HepG2 (cell line): Measurements from ENCODE around the gene HRG. TPM values are rescaled to one million over a fixed set of nuclear protein-coding genes. Genes with fewer than 3 reads are reported as not detected.
A peak's percentile ranks its signal among the peaks of the same experiment; 100 is the strongest.

Experiments used
- HIVEP1 ChIP-seq: sonication (generic); formaldehyde crosslinking; IDR thresholded peaks from 2 replicates; pipeline ENCODE4 v1.4.0; 2020; ENCODE audit warnings: mild to moderate bottlenecking, missing genetic modification reagents
- HNF4A ChIP-seq: sonication (generic); formaldehyde crosslinking; IDR thresholded peaks from 2 replicates; pipeline ENCODE4 v1.4.0; 2020; ENCODE audit warnings: missing genetic modification reagents
- HNRNPL ChIP-seq: fragments of 200-400 bp; formaldehyde crosslinking; IDR thresholded peaks from 2 replicates; pipeline ENCODE4 v1.6.1; 2017; ENCODE audit warnings: mild to moderate bottlenecking, low read depth, low read length
- HOXA9 ChIP-seq: sonication (generic); formaldehyde crosslinking; IDR thresholded peaks from 2 replicates; pipeline ENCODE4 v1.8.1; 2022; ENCODE audit warnings: missing genetic modification reagents, mild to moderate bottlenecking, moderate library complexity, borderline replicate concordance
- MED8 ChIP-seq: sonication (generic); formaldehyde crosslinking; IDR thresholded peaks from 2 replicates; pipeline ENCODE4 v1.8.1; 2023; ENCODE audit warnings: mild to moderate bottlenecking, missing genetic modification reagents; ENCODE audit not compliant: insufficient replicate concordance
- RBM22 ChIP-seq: fragments of 200-400 bp; formaldehyde crosslinking; optimal IDR thresholded peaks from 2 replicates; pipeline ENCODE3; 2017; ENCODE audit warnings: mild to moderate bottlenecking, low read length, moderate library complexity
- REL ChIP-seq: sonication (generic); formaldehyde crosslinking; conservative IDR thresholded peaks from 2 replicates; pipeline ENCODE4 v1.8.0; 2022; ENCODE audit warnings: mild to moderate bottlenecking, missing genetic modification reagents, moderate library complexity
- TBX3 ChIP-seq: fragments of 450-650 bp; IDR thresholded peaks from 2 replicates; pipeline ENCODE4 v1.6.1; 2017; ENCODE audit warnings: antibody characterized with exemption, mild to moderate bottlenecking, inconsistent platforms, borderline replicate concordance
- ZBTB38 ChIP-seq: sonication (generic); formaldehyde crosslinking; IDR thresholded peaks from 2 replicates; pipeline ENCODE4 v1.5.1; 2020; ENCODE audit warnings: mild to moderate bottlenecking, missing genetic modification reagents
- ZNF33A ChIP-seq: sonication (generic); formaldehyde crosslinking; IDR thresholded peaks from 2 replicates; pipeline ENCODE4 v1.5.1; 2020; ENCODE audit warnings: missing genetic modification reagents, mild to moderate bottlenecking, moderate library complexity, borderline replicate concordance
- ZNF432 ChIP-seq: sonication (generic); formaldehyde crosslinking; IDR thresholded peaks from 2 replicates; pipeline ENCODE4 v1.5.0; 2020; ENCODE audit warnings: missing genetic modification reagents, mild to moderate bottlenecking, borderline replicate concordance
- ZNF761 ChIP-seq: sonication (generic); formaldehyde crosslinking; conservative IDR thresholded peaks from 2 replicates; pipeline ENCODE4 v1.4.0; 2020; ENCODE audit warnings: mild to moderate bottlenecking, missing genetic modification reagents
- ZSCAN12 ChIP-seq: sonication (generic); formaldehyde crosslinking; IDR thresholded peaks from 2 replicates; pipeline ENCODE4 v1.9.0; 2021; ENCODE audit warnings: mild to moderate bottlenecking, missing genetic modification reagents
- polyA plus RNA-seq, 8 experiments: library from polyadenylated mRNA; depleted of rRNA in 3 of 8; stranded (reverse) in 7 of 8; unstranded in 1 of 8; fragments of >200 nt; fragmentation: Illumina TruSeq in 4 of 8; extraction: Trizol in 4 of 8; gene quantifications; 2 replicates each; pipeline versions ENCODE4 v1.2.1 to v1.2.3, GENCODE V29; 2011 to 2016; ENCODE audit warnings: low read depth in 4 of 8, missing spikeins in 1 of 8, mixed read lengths in 1 of 8; ENCODE audit not compliant: insufficient read depth in 1 of 8
- total RNA-seq, 5 experiments: library from RNA; depleted of rRNA; stranded (reverse); fragments of >200 nt; fragmentation: Illumina TruSeq; extraction: Trizol; gene quantifications; 2 replicates each; pipeline ENCODE4 v1.2.3, GENCODE V29; 2016; ENCODE audit warnings: low read depth in 1 of 5
- TF ChIP-seq, protein P1 (sequence below): sonication (generic); formaldehyde crosslinking; IDR thresholded peaks from 2 replicates; pipeline ENCODE4 v1.4.0; 2020; ENCODE audit warnings: missing genetic modification reagents, low read depth, mild to moderate bottlenecking, borderline replicate concordance
- TF ChIP-seq, protein P2 (sequence below): IDR thresholded peaks from 2 replicates; pipeline ENCODE4 v1.6.1; 2016; ENCODE audit warnings: mild to moderate bottlenecking, missing biosample characterization, missing genetic modification reagents
- TF ChIP-seq, protein P3 (sequence below): sonication (generic); formaldehyde crosslinking; IDR thresholded peaks from 2 replicates; pipeline ENCODE4 v1.8.0; 2022; ENCODE audit warnings: missing genetic modification reagents, mild to moderate bottlenecking, moderate library complexity, borderline replicate concordance
- TF ChIP-seq, protein P4 (sequence below): sonication (generic); formaldehyde crosslinking; conservative IDR thresholded peaks from 2 replicates; pipeline ENCODE4 v1.8.0; 2022; ENCODE audit warnings: missing genetic modification reagents
- TF ChIP-seq, protein P5 (sequence below): sonication (generic); formaldehyde crosslinking; IDR thresholded peaks from 2 replicates; pipeline ENCODE4 v1.5.1; 2020; ENCODE audit warnings: mild to moderate bottlenecking, missing genetic modification reagents, moderate library complexity

Gene HRG
- total and polyA plus RNA-seq, 2 of the 13 experiments (the other 11 are each of a cell fraction or from before 2014, with no cell fraction given): 0.09 to 0.11 TPM

DNA sequence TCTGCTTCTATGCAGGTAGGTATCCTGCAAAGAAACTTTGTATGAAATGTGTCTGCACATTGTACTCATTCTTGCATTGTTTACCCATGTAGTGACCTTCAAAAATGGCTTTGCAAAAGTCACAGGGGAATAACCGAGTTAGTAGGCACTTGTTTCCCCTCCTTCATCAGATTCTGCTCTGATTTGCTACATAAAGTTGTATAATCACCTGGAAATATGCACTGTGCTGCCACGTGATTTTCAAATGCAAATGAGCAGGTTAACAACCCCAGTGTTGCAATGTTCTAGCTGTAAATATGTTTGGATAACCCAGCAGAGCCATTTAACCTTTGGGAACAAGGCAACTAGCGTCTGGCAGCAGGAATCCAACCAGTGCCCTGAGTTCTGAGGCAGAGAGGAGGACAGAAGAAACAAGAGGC, 51.2 kb downstream of the HRG start, which contains the start of gene KNG1 (continued):
- TF ChIP-seq, protein P1, sequence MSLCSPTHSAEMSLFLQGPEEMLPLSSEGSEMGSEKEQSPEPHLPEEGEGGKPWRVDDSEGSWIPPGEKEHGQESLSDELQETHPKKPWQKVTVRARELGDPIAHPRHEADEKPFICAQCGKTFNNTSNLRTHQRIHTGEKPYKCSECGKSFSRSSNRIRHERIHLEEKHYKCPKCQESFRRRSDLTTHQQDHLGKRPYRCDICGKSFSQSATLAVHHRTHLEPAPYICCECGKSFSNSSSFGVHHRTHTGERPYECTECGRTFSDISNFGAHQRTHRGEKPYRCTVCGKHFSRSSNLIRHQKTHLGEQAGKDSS (CRISPR knock-in tag): no peak
- TF ChIP-seq TBX3 (no peak), HNRNPL (no peak), HOXA9 (CRISPR knock-in tag) (no peak), ZSCAN12 (no peak), REL (no peak), RBM22 (no peak), HIVEP1 (CRISPR knock-in tag) (no peak), ZNF432 (CRISPR knock-in tag) (no peak), ZNF761 (CRISPR knock-in tag) (no peak), MED8 (CRISPR knock-in tag) (no peak), HNF4A (0 out of 2 replicates have a peak, but pooled peaks have one; percentile 40), ZNF33A (no peak), ZBTB38 (CRISPR knock-in tag) (no peak)
- TF ChIP-seq, protein P2, sequence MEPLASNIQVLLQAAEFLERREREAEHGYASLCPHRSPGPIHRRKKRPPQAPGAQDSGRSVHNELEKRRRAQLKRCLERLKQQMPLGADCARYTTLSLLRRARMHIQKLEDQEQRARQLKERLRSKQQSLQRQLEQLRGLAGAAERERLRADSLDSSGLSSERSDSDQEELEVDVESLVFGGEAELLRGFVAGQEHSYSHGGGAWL (CRISPR knock-in tag): no peak
- TF ChIP-seq, protein P3, sequence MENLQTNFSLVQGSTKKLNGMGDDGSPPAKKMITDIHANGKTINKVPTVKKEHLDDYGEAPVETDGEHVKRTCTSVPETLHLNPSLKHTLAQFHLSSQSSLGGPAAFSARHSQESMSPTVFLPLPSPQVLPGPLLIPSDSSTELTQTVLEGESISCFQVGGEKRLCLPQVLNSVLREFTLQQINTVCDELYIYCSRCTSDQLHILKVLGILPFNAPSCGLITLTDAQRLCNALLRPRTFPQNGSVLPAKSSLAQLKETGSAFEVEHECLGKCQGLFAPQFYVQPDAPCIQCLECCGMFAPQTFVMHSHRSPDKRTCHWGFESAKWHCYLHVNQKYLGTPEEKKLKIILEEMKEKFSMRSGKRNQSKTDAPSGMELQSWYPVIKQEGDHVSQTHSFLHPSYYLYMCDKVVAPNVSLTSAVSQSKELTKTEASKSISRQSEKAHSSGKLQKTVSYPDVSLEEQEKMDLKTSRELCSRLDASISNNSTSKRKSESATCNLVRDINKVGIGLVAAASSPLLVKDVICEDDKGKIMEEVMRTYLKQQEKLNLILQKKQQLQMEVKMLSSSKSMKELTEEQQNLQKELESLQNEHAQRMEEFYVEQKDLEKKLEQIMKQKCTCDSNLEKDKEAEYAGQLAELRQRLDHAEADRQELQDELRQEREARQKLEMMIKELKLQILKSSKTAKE: no peak
- TF ChIP-seq, protein P4, sequence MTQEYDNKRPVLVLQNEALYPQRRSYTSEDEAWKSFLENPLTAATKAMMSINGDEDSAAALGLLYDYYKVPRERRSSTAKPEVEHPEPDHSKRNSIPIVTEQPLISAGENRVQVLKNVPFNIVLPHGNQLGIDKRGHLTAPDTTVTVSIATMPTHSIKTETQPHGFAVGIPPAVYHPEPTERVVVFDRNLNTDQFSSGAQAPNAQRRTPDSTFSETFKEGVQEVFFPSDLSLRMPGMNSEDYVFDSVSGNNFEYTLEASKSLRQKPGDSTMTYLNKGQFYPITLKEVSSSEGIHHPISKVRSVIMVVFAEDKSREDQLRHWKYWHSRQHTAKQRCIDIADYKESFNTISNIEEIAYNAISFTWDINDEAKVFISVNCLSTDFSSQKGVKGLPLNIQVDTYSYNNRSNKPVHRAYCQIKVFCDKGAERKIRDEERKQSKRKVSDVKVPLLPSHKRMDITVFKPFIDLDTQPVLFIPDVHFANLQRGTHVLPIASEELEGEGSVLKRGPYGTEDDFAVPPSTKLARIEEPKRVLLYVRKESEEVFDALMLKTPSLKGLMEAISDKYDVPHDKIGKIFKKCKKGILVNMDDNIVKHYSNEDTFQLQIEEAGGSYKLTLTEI (CRISPR knock-in tag): no peak
- TF ChIP-seq, protein P5, sequence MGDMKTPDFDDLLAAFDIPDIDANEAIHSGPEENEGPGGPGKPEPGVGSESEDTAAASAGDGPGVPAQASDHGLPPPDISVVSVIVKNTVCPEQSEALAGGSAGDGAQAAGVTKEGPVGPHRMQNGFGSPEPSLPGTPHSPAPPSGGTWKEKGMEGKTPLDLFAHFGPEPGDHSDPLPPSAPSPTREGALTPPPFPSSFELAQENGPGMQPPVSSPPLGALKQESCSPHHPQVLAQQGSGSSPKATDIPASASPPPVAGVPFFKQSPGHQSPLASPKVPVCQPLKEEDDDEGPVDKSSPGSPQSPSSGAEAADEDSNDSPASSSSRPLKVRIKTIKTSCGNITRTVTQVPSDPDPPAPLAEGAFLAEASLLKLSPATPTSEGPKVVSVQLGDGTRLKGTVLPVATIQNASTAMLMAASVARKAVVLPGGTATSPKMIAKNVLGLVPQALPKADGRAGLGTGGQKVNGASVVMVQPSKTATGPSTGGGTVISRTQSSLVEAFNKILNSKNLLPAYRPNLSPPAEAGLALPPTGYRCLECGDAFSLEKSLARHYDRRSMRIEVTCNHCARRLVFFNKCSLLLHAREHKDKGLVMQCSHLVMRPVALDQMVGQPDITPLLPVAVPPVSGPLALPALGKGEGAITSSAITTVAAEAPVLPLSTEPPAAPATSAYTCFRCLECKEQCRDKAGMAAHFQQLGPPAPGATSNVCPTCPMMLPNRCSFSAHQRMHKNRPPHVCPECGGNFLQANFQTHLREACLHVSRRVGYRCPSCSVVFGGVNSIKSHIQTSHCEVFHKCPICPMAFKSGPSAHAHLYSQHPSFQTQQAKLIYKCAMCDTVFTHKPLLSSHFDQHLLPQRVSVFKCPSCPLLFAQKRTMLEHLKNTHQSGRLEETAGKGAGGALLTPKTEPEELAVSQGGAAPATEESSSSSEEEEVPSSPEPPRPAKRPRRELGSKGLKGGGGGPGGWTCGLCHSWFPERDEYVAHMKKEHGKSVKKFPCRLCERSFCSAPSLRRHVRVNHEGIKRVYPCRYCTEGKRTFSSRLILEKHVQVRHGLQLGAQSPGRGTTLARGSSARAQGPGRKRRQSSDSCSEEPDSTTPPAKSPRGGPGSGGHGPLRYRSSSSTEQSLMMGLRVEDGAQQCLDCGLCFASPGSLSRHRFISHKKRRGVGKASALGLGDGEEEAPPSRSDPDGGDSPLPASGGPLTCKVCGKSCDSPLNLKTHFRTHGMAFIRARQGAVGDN (CRISPR knock-in tag): no peak
